GM19397 (cell line): ENCODE measurements around the gene CELF5.
"Not testable (repeated sequence)": the region's sequence is repeated elsewhere in the genome, so short reads cannot be mapped to it uniquely, and the experiment has no call there.

Experiments used
- ATAC-seq: cut with Tn5 transposase; IDR thresholded peaks from one replicate; pipeline ENCODE4 v1.9.1; 2021; ENCODE audit warnings: mild to moderate bottlenecking, moderate library complexity; ENCODE audit not compliant: unreplicated experiment

Gene CELF5

DNA sequence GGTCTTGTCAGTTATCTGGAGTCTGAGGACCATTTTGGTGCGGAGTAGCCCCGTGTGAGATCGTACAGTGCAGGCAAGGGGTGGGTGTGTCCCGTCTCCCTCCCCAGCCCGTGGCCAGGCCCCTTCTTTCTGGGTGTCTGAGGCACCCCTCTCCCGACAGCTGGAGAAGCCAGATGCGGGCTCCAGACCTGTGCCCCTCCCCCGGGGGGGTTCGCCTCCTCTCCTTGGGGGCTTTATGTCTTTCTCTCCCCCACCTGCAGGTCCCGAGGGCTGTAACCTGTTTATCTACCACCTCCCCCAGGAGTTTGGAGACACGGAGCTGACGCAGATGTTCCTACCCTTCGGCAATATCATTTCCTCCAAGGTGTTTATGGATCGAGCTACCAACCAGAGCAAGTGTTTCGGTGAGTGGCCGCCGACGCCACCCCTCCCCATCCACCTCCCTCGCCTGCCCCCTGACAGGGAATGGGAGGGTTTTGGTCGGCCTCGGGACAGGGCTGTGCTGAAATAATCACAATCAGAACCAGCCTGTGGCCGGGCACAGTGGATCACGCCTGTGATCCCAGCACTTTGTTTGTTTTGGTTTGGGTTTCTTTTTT, 65.6 kb downstream of the CELF5 start:
- no peak for ATAC-seq

GRCh38 chr19:3290858-3291257, 66.4 kb downstream of the CELF5 start:
- not testable (repeated sequence) for ATAC-seq

DNA sequence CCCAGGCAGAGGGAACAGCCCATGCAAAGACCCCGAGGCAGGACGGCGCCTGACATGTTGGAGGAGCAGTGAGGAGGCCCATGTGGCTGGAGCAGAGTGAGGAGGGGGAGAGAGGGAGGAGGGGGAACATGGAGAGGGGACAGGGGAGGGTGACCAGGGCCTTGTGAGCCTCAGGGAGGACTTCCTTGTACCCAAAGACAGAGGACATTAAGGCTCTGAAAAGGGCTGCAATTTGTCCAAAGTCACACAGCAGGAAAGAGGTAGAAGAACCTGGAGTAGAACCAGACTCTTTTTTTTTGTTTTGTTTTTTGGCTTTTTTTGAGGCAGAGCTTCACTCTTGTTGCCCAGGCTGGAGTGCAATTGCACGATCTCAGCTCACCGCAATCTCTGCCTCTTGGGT, 67.2 kb downstream of the CELF5 start:
- no peak for ATAC-seq

DNA sequence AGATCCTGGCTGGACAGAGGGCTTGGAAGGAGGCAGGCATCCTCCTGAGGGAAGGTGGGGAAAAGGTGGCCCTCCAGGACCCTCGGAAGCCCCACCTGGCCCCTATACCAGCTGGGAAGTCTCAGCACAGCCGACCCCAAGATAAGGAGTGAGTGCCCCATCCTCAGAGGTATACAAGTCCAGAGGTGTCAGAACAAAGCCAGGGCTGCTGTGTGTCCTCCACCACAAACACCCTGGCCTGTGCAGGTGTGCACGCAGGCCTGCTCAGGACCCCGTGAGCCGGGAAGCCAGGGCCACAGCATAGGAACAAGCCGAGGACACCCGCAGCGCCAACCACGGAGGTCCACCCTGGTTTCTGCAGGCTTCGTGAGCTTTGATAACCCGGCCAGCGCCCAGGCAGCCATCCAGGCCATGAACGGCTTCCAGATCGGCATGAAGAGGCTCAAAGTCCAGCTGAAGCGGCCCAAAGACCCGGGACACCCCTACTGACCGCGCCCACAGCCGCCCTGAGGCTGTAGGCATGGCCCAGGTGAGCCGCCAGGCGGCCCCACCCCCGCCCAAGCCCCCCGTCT, 68.6 kb downstream of the CELF5 start:
- ATAC-seq = no peak

DNA sequence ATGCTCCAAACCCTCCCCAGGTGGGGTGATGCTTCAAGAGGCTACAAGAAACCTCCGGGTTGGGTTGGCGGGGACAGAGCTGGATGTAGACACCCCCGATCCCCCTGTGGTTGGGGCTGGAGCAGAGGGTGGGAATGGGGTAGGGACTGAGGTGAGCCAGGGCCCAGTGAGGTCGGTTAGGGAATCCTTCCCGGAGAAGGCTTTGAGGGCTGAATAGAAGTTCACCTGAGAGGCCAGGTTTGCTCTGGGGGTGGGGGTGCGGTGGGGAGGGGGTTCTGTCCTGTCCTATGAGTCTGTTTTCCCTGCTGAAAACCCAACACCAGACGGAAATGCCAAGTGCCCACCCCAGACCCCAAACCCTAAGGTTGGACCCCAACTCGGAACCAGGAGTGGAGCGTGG, 69.1 kb downstream of the CELF5 start:
- ATAC-seq = no peak

DNA sequence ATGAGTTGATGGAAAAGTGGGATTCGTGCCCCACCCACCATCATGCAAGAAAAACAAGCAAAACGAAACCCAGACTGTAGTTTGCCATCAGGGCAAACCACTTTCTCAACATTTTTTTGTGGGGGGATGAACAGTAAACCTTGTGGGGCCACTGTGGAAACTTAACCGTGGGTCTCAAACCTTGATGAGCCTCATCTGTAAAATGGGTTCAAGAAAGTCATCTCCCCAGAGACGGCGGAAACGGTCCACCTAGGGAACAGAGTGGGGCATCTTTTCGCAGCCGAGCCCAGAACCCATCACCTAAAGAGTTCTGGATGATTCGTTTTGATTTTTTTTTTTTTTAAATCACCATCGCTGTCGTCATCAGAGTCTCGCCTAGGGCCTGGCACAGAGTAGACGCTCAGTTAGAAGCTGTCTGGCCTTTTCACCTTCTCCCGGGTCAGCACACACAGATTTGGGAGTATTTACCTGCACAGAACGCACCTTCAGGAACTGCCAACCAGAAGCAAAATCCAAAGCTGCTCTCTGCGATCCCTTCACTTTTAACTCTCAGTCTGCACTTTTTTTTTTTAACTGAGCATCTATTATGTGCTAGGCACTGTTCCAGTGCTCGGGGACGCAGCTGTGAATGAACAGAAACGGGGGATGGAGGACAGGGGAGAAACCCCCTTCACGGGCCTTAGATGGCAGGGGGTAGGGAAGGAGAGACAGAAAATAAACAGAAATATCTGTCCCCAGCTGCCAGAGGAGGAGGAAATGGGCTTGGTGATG, 69.8 kb downstream of the CELF5 start:
- no peak for ATAC-seq

DNA sequence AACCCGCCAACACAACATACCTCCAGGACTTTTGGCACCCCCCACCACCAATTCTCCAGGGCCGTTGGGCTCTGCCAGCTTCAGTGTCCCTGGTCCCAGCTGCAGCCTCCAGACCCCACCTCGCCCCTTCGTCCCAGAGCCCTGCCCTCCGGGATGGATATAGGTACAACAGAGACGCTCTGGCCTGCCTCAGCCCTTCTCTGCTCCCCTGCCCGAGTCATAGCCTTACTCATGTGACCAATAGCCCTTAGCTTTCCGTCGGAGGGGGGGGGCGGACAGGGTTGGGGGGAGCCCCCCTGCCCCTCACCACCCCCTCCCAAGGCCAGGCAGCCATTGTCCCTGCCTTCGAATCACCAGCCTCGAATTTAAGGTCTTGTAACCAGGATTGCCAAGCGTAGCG, 71.1 kb downstream of the CELF5 start:
- no peak for ATAC-seq

DNA sequence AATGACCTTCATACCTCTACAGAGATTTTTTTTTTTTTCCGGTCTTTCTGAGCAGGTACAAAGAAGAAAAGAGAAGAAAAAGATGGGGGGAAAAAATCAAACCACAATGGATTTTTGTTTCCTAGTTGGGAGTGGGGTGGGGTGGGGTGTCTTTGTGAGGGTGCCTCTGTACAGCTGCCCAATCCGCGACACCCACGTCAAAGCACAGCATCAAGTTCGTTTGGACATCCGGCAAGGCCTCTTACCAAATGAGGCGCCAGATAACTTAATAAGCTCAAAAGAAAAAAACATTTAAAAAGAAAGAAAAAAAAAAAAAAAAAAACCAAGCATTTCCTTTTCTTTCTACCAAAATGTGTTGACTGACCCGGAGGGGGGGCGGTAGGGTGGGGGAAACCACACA, 71.6 kb downstream of the CELF5 start:
- no peak for ATAC-seq

GRCh38 chr19:3296446-3296845, 72.0 kb downstream of the CELF5 start:
- no peak for ATAC-seq

GRCh38 chr19:3298853-3299449, 74.5 kb downstream of the CELF5 start:
- ATAC-seq = no peak

DNA sequence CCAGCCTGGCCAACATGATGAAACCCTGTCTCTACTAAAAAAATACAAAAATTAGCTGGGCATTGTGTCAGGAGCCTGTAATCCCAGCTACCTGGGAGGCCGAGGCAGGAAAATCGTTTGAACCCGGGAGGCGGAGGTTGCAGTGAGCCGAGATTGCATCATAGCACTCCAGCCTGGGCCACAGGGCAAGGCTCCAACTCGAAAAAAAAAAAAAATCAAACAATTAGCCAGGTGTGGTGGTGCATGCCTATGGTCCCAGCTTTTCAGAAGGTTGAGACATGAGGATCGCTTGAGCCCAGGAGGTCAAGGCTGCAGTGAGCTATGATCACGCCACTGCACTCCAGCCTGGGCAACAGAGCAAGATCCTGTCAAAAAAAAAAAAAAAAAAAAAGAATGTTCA, 76.1 kb downstream of the CELF5 start:
- not testable (repeated sequence) for ATAC-seq

DNA sequence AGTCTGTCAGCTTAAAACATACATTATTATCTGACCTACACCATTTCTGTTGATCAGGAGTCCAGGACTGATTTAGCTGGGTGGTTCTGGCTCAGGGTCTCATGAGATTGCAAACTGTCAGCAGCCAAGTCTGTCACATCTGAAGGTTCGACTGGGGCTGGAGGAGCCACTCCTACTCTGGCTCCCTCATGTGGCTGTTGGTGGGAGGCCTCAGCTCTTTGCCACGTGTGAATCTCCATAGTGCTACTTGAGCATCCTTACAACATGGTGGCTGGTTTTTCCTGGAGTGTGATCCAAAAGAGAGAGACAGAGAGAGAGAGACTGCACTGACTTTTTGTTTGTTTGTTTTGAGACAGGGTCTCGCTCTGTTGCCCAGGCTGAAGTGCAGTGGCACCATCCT, 78.3 kb downstream of the CELF5 start:
- no peak for ATAC-seq

DNA sequence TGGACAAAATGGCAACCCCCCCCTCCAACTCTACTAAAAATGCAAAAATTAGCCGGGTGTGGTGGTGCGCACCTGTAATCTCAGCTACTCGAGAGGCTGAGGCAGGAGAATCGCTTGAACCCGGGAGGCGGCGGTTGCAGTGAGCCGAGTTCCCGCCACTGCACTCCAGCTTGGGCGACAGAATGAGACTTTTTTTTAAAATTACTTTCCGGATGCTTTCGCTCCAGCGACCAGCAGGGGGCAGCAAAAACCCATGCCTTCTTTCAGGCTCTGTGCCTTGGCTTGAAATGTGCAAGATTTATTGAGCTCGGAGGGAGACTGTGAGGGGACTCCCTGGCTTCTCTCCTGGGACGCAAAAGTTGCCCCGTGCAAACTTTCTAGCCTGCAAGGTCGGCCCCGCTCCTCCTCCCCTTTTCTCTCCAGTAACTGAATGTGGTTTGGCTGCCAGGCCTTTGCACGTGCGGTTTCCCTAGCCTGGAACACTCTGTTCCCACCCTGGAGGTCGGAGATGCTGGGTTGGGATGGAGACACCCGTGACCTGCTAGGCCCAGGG, 80.5 kb downstream of the CELF5 start:
- ATAC-seq = no peak

DNA sequence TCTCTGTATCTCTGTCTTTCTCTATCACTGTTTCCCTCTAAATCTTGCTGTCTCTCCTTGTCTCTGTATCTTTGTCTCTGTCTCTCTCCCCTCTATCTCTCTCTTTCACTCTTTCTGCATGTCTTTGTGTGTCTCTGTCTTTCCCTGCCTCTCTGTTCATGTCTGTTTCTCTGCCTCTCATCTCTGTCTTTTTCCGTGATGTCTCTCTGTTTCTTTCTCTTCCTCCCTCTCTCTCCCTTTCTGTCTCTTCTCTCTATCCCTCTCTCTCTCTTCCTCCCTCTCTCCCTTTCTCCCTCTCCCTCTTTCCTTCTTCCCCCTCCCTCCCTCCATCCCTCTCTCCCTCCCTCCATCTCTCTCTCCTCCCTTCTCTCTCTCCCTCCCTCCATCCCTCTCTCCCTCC, 85.3 kb downstream of the CELF5 start:
- no peak for ATAC-seq

DNA sequence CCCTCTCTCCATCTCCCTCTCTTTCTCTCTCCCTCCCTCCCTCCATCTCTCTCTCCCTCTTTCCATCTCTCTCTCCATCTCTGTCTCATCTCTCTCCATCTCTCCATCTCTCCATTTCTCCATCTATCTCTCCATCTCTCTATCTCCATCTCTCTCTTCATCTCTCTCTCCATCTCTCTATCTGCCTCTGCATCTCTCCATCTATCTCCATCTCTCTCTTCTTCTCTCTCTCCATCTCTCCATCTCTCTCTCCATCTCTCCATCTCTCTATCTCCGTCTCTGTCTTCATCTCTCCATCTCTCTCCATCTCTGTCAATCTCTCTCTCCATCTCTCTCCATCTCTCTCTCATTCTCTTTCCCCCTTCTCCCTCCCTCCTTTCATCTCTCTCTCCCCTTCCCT, 85.8 kb downstream of the CELF5 start:
- no peak for ATAC-seq

GRCh38 chr19:3310711-3311110, 86.2 kb downstream of the CELF5 start:
- ATAC-seq = no peak

DNA sequence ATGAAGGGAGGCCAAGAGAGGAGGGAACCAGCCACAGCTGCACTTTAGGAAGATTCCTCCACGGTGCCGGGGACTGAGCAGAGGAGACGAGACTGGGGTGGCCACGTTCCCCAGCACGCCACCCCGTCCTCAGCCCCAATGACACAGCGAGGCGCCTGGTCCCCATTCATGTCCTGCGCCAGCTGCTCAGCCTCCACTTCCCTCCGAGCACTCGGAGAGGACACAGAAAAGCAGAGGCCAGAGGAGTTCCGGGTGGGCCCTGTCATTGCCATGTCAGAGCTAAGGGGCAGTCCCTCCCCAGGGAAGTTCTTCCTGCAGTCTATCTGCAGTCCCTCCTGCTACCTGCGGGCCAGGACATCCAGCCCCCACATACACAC, 88.7 kb downstream of the CELF5 start:
- no peak for ATAC-seq

GRCh38 chr19:3314962-3315675, 90.7 kb downstream of the CELF5 start:
- ATAC-seq = no peak

- no peak for ATAC-seq
Measured at GRCh38 chr19:3315676-3315973, 91.2 kb downstream of the CELF5 start.

GRCh38 chr19:3316132-3316648, 91.7 kb downstream of the CELF5 start:
- no peak for ATAC-seq

GRCh38 chr19:3316659-3317207, 92.3 kb downstream of the CELF5 start:
- ATAC-seq = no peak
